ENCODE data around the gene SUSD6.
A peak's percentile ranks its signal among the peaks of the same experiment; 100 is the strongest.
"Not testable (repeated sequence)": the region's sequence is repeated elsewhere in the genome, so short reads cannot be mapped to it uniquely, and the experiment has no call there.

Gene SUSD6

GRCh38 chr14:69647213-69647612 lies 35.8 kb downstream of the SUSD6 start:
- no peak for DNase-seq (ENCODE audit: low read depth)
- no peak overlapping the region for H3K4me3 ChIP-seq (replicated peaks; ENCODE audit: low read depth, low read length)
- TF ChIP-seq, protein P1, sequence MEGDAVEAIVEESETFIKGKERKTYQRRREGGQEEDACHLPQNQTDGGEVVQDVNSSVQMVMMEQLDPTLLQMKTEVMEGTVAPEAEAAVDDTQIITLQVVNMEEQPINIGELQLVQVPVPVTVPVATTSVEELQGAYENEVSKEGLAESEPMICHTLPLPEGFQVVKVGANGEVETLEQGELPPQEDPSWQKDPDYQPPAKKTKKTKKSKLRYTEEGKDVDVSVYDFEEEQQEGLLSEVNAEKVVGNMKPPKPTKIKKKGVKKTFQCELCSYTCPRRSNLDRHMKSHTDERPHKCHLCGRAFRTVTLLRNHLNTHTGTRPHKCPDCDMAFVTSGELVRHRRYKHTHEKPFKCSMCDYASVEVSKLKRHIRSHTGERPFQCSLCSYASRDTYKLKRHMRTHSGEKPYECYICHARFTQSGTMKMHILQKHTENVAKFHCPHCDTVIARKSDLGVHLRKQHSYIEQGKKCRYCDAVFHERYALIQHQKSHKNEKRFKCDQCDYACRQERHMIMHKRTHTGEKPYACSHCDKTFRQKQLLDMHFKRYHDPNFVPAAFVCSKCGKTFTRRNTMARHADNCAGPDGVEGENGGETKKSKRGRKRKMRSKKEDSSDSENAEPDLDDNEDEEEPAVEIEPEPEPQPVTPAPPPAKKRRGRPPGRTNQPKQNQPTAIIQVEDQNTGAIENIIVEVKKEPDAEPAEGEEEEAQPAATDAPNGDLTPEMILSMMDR (IDR thresholded peaks at IDR 0.05; ENCODE audit: low read length, missing control alignments), result no peak

DNA sequence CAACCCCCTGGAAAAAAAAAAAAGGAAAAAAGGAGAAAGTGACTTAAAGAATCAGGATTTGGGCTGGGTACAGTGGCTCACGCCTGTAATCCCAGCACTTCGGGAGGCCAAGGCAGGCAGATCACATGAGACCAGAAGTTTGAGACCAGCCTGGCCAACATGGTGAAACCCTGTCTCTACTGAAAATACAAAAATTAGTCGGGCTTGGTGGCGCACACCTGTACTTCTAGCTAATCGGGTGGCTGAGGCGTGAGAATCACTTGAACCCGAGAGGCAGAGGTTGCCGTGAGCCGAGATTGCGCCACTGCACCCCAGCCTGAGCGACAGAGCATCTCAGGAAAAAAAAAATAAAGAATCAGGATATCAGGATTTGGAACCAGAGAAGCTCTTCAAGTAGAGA lies 36.2 kb downstream of the SUSD6 start:
- not testable (repeated sequence) for H3K4me3 ChIP-seq (replicated peaks; ENCODE audit: low read depth, low read length); DNase-seq (ENCODE audit: low read depth)

- H3K4me3 ChIP-seq (replicated peaks; ENCODE audit: low read depth, low read length), result no peak overlapping the region
- DNase-seq (ENCODE audit: low read depth), result peak; percentile 77
- TF ChIP-seq, protein P1 (IDR thresholded peaks at IDR 0.05; ENCODE audit: low read length, missing control alignments), result no peak
These were observed 37.4 kb downstream of the SUSD6 start for GRCh38 chr14:69648480-69649451.

DNA sequence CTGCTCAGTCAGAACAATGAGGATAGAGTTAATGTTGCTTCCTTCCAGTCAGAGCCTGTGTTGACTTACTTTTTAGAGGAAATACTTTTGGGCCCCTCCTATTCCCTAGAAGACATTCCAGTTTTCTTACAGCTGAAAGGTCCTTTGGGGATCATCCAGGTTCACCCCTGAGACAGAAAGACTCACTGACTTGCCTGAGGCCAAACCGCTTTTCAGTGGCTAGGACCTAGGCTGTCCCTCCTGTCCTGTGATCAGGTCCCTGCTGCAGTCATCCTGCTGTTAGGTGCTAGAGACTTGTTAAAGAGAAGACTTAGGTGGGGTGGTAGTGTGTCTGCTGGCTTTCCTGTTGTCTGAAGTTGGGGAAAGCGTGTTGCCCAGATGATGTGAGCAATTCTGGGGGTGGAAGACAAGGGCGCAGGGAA lies 39.6 kb downstream of the SUSD6 start:
- H3K4me3 ChIP-seq (replicated peaks; ENCODE audit: low read depth, low read length), result no peak overlapping the region
- DNase-seq (ENCODE audit: low read depth), result peak; percentile 60
- TF ChIP-seq, protein P1 (IDR thresholded peaks at IDR 0.05; ENCODE audit: low read length, missing control alignments), result no peak

DNA sequence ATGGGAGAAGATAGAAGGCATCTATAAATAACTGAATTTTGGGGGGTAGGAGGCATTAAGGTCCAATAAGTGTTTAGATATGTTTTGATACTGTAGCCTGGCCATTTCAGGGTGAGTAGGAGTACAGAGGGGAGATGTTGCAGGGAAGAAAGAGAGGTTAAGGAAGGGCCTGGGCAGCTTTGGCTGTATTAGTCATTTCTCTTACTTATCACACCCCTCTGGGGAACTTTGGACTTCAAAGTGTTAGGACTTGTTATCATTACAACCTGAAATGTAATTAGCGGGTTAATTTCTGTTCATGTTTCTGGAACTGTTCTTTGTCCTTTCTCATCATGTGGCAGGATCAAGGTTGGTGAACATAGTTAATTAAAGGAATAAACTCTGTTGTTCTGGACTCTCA lies 40.3 kb downstream of the SUSD6 start:
- no peak for DNase-seq (ENCODE audit: low read depth)
- TF ChIP-seq, protein P1 (IDR thresholded peaks at IDR 0.05; ENCODE audit: low read length, missing control alignments), result no peak
- no peak overlapping the region for H3K4me3 ChIP-seq (replicated peaks; ENCODE audit: low read depth, low read length)

- TF ChIP-seq, protein P1 (IDR thresholded peaks at IDR 0.05; ENCODE audit: low read length, missing control alignments), result no peak
- no peak overlapping the region for H3K4me3 ChIP-seq (replicated peaks; ENCODE audit: low read depth, low read length)
- no peak for DNase-seq (ENCODE audit: low read depth)
These were observed 41.7 kb downstream of the SUSD6 start for GRCh38 chr14:69652942-69653684.

GRCh38 chr14:69654116-69654515 lies 42.7 kb downstream of the SUSD6 start:
- H3K4me3 ChIP-seq (replicated peaks; ENCODE audit: low read depth, low read length), result no peak overlapping the region
- TF ChIP-seq, protein P1 (IDR thresholded peaks at IDR 0.05; ENCODE audit: low read length, missing control alignments), result no peak
- no peak for DNase-seq (ENCODE audit: low read depth)
